ENCODE results near the gene WDR3.

The WDR3 gene

DNA sequence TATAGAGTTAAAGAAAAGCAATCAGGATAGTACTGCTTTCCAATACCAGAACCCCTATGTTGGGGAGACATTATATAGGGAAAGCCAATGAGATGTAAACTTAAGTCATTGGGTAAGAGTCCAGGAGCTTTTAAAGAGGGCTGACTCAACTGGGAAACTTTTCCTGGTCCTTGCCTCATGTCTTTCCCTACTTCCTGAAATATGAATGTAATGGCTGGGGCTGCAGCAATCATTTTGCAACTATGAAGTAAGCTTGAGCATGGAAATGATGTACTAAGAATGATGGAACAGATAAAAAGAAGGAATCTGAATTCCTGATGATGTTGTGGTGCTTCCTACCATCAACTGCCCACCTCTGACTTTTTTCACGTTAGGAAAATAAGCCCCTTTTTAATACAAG is 55.7 kb downstream of the WDR3 start:
- H3K4me1 ChIP-seq (ENCODE audit: control insufficient read depth, insufficient read depth, low read length): no peaks in the 10 kb centered on the region
- no peaks in the 10 kb centered on the region for H3K27me3 ChIP-seq (ENCODE audit: control insufficient read depth in 1 of 2, insufficient read depth in 2 of 2, low read length in 2 of 2)
- no peaks in the 10 kb centered on the region for H3K36me3 ChIP-seq (ENCODE audit: control insufficient read depth in 2 of 2, insufficient read depth in 2 of 2, low read length in 2 of 2)
- no peak overlapping the region for H3K9ac ChIP-seq (ENCODE audit: low read length in 2 of 2)
- no peak overlapping the region for H3K27ac ChIP-seq (ENCODE audit: low read length)
- H3K4me3 ChIP-seq (ENCODE audit: low read length in 2 of 2): no peak overlapping the region
- no peaks in the 10 kb centered on the region for H3K9me3 ChIP-seq (ENCODE audit: control insufficient read depth in 2 of 2, low read length in 2 of 2)

DNA sequence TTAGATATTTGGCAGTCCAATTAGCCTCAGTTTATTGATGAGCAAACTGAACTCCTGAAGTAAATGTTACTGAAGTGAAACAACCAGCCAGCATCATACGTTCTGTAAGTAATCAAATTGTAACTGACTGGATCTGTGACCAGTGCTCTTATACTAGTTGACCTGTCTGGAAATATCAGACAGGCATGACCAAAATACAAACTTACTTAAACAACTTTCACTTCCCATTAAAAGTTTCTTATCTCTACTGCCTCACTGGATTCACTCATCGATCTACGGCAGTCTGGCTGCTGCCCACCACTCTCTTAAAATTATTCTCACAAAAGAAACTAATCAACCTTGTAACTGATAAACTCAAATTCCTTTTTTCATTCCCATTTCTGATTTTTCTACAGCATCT is 56.4 kb downstream of the WDR3 start:
- Histone ChIP-seq H3K4me1 (ENCODE audit: control insufficient read depth, insufficient read depth, low read length) (no peaks in the 10 kb centered on the region), H3K9me3 (ENCODE audit: control insufficient read depth in 2 of 2, low read length in 2 of 2) (no peaks in the 10 kb centered on the region), H3K27ac (ENCODE audit: low read length) (no peak overlapping the region), H3K4me3 (ENCODE audit: low read length in 2 of 2) (no peak overlapping the region), H3K27me3 (ENCODE audit: control insufficient read depth in 1 of 2, insufficient read depth in 2 of 2, low read length in 2 of 2) (no peaks in the 10 kb centered on the region), H3K36me3 (ENCODE audit: control insufficient read depth in 2 of 2, insufficient read depth in 2 of 2, low read length in 2 of 2) (no peaks in the 10 kb centered on the region), H3K9ac (ENCODE audit: low read length in 2 of 2) (no peak overlapping the region)

DNA sequence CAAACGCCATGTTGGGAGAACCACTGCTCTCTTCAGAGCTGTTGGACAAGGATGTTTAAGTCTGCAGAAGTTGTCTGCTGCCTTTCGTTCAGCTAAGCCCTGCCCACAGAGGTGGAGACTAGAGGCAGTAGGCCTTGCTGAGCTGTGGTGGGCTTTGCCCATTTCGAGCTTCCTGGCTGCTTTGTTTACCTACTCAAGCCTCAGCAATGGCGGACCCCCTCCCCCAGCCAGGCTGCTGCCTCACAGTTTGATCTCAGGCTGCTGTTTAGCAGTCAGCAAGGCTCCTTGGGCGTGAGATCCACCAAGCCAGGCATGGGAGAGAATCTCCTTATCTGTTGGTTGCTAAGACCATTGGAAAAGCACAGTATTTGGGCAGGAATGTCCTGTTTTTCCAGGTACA is 74.8 kb downstream of the WDR3 start:
- Histone ChIP-seq H3K36me3 (ENCODE audit: control insufficient read depth in 2 of 2, insufficient read depth in 2 of 2, low read length in 2 of 2) (no peaks in the 10 kb centered on the region), H3K27me3 (ENCODE audit: control insufficient read depth in 1 of 2, insufficient read depth in 2 of 2, low read length in 2 of 2) (no peaks in the 10 kb centered on the region), H3K4me3 (ENCODE audit: low read length in 2 of 2) (no peak overlapping the region), H3K4me1 (ENCODE audit: control insufficient read depth, insufficient read depth, low read length) (no peaks in the 10 kb centered on the region), H3K9me3 (ENCODE audit: control insufficient read depth in 2 of 2, low read length in 2 of 2) (no peaks in the 10 kb centered on the region), H3K27ac (ENCODE audit: low read length) (no peak overlapping the region), H3K9ac (ENCODE audit: low read length in 2 of 2) (no peak overlapping the region)

DNA sequence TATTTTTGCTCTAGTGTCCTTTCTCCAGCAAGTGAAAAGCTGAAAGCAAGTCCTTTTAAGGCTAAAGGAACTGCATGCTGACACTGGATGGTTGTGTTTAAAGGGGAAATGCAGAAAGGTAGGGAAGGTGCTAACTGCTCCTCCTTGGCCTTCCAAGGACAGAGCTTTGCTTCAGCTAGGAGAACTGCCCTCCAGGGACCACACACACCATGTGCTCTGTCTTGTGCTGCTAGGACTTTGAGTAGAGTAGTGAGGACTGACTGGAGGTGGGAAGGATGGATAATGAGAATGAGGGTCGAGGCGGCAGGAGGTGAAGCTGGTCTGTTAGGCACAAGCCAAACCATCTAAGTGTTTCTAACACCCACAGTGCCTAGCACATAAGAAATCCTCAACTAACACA is 77.9 kb downstream of the WDR3 start:
- Histone ChIP-seq H3K4me3 (ENCODE audit: low read length in 2 of 2) (no peak overlapping the region), H3K27me3 (ENCODE audit: control insufficient read depth in 1 of 2, insufficient read depth in 2 of 2, low read length in 2 of 2) (no peaks in the 10 kb centered on the region), H3K27ac (ENCODE audit: low read length) (no peak overlapping the region), H3K4me1 (ENCODE audit: control insufficient read depth, insufficient read depth, low read length) (no peaks in the 10 kb centered on the region), H3K9me3 (ENCODE audit: control insufficient read depth in 2 of 2, low read length in 2 of 2) (no peaks in the 10 kb centered on the region), H3K9ac (ENCODE audit: low read length in 2 of 2) (no peak overlapping the region), H3K36me3 (ENCODE audit: control insufficient read depth in 2 of 2, insufficient read depth in 2 of 2, low read length in 2 of 2) (no peaks in the 10 kb centered on the region)

DNA sequence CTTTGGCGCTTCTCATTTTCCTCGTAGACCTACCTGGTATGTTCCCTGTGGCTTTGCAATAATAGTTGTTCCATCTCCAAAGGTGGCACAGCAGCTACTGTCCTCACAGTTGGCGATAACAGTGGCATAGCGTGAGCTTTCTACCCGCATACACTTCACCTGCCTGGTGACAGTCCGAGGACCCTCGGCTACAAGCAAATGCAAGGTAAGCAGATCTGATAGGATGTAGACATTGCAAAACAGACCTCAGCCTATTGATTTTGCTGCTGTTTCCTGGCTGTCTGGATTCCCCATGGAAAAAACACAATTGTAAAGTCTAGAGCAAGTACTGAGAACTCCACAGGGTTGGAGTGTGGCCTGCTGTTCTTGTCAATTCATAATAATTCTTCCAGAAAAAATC is 78.5 kb downstream of the WDR3 start:
- H3K4me1 ChIP-seq (ENCODE audit: control insufficient read depth, insufficient read depth, low read length): no peaks in the 10 kb centered on the region
- no peaks in the 10 kb centered on the region for H3K27me3 ChIP-seq (ENCODE audit: control insufficient read depth in 1 of 2, insufficient read depth in 2 of 2, low read length in 2 of 2)
- H3K27ac ChIP-seq (ENCODE audit: low read length): no peak overlapping the region

DNA sequence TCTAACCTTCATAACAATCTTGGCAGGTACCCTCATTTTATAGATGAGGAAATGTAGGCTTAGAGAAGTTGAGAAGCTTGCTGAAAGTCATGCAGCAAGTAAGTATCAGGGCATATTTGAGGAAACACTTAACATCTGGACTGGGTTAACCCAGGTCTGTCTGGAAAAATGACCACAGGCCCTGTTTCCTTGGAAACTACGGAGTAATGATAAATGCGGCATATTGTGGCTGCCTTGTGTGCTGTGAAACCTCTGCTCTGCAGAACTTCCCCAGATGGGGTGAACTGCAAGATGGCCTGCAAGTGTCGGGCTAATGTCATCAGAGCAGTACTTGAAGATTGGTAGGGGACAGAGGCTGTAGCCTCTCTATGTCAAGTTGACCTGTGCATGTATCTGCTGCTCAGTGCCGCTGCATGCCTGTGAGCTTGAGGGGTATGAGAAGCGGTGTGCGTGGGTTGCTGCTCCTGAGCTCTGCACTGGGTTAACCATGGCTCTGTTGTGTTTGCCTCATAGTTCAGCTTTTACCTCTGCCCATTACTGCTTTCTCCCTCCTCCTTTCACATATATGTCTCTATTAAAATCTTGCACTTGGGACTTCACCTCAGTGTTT is 83.1 kb downstream of the WDR3 start:
- Histone ChIP-seq H3K36me3 (ENCODE audit: control insufficient read depth in 2 of 2, insufficient read depth in 2 of 2, low read length in 2 of 2) (no peaks in the 10 kb centered on the region), H3K9me3 (ENCODE audit: control insufficient read depth in 2 of 2, low read length in 2 of 2) (no peaks in the 10 kb centered on the region), H3K4me3 (ENCODE audit: low read length in 2 of 2) (no peak overlapping the region), H3K27ac (ENCODE audit: low read length) (no peak overlapping the region), H3K9ac (ENCODE audit: low read length in 2 of 2) (no peak overlapping the region), H3K27me3 (ENCODE audit: control insufficient read depth in 1 of 2, insufficient read depth in 2 of 2, low read length in 2 of 2) (no peaks in the 10 kb centered on the region), H3K4me1 (ENCODE audit: control insufficient read depth, insufficient read depth, low read length) (no peaks in the 10 kb centered on the region)

More for the DNA sequence above, 78.5 kb downstream of the WDR3 start:
- Histone ChIP-seq H3K9ac (ENCODE audit: low read length in 2 of 2) (no peak overlapping the region), H3K9me3 (ENCODE audit: control insufficient read depth in 2 of 2, low read length in 2 of 2) (no peaks in the 10 kb centered on the region), H3K36me3 (ENCODE audit: control insufficient read depth in 2 of 2, insufficient read depth in 2 of 2, low read length in 2 of 2) (no peaks in the 10 kb centered on the region), H3K4me3 (ENCODE audit: low read length in 2 of 2) (no peak overlapping the region)

DNA sequence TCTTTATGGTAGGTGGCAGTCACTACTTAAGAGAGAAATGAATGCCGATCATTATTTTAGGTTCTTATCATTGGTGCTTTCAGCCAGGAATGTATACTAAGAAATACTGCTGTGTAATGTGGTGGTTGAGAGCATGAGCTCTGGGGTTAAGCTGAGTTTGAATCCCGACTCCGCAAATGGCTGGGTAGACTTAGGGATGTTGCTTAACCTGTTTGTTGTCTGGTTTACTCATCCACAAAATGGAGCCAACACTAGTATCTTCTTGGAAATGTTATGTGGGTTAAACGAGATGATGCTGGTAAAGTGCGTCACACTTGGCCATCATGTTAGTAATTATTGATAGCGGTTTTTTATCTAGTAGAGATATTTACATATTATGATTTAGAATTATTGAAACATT is 83.8 kb downstream of the WDR3 start:
- Histone ChIP-seq H3K27ac (ENCODE audit: low read length) (no peak overlapping the region), H3K9ac (ENCODE audit: low read length in 2 of 2) (no peak overlapping the region), H3K27me3 (ENCODE audit: control insufficient read depth in 1 of 2, insufficient read depth in 2 of 2, low read length in 2 of 2) (no peaks in the 10 kb centered on the region), H3K4me1 (ENCODE audit: control insufficient read depth, insufficient read depth, low read length) (no peaks in the 10 kb centered on the region), H3K36me3 (ENCODE audit: control insufficient read depth in 2 of 2, insufficient read depth in 2 of 2, low read length in 2 of 2) (no peaks in the 10 kb centered on the region), H3K9me3 (ENCODE audit: control insufficient read depth in 2 of 2, low read length in 2 of 2) (no peaks in the 10 kb centered on the region), H3K4me3 (ENCODE audit: low read length in 2 of 2) (no peak overlapping the region)

DNA sequence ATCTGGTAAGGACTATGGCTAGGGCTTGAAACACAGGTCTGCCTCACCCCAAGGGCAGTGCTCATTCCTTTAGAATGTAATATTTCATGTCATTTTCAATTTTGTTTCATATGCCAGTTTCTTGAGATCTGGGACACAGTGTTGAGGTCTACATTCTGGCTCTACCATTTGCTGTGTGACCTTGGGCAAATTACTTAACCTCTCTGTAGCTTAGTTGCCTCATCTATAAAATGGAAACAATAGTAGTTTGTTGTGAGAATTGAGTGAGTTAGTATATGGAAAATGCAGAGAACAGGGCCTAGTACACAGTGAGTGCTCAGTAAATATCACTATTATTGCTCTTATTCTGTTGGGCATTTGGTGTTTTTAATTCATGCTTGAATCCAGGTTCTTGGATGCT is 84.4 kb downstream of the WDR3 start:
- H3K9me3 ChIP-seq (ENCODE audit: control insufficient read depth in 2 of 2, low read length in 2 of 2): no peaks in the 10 kb centered on the region
- H3K4me3 ChIP-seq (ENCODE audit: low read length in 2 of 2): no peak overlapping the region
- H3K27ac ChIP-seq (ENCODE audit: low read length): no peak overlapping the region
- no peaks in the 10 kb centered on the region for H3K27me3 ChIP-seq (ENCODE audit: control insufficient read depth in 1 of 2, insufficient read depth in 2 of 2, low read length in 2 of 2)
- no peak overlapping the region for H3K9ac ChIP-seq (ENCODE audit: low read length in 2 of 2)
- no peaks in the 10 kb centered on the region for H3K4me1 ChIP-seq (ENCODE audit: control insufficient read depth, insufficient read depth, low read length)
- H3K36me3 ChIP-seq (ENCODE audit: control insufficient read depth in 2 of 2, insufficient read depth in 2 of 2, low read length in 2 of 2): no peaks in the 10 kb centered on the region

All from stomach smooth muscle (tissue), 2 donors.